ENCODE measurements around the gene C1orf35.
"Not testable (repeated sequence)": the region's sequence is repeated elsewhere in the genome, so short reads cannot be mapped to it uniquely, and the experiment has no call there.

Gene C1orf35

GRCh38 chr1:228142155-228142691 lies 39.1 kb upstream of the C1orf35 start:
- DNase-seq: no peak

GRCh38 chr1:228141226-228142044 lies 38.3 kb upstream of the C1orf35 start:
- no peak for DNase-seq

GRCh38 chr1:228140724-228141225 lies 37.6 kb upstream of the C1orf35 start:
- no peak for DNase-seq

- DNase-seq: peak; percentile 100
These were observed 37.0 kb upstream of the C1orf35 start, which contains the start of gene GUK1 for GRCh38 chr1:228139931-228140723. Gene GUK1, plus strand, starts transcription at chr1:228140279. Its CDS starts 24 bp downstream, at chr1:228140303.

- DNase-seq: no peak
These were observed 36.3 kb upstream of the C1orf35 start for GRCh38 chr1:228139406-228139930.

- no peak for DNase-seq
These were observed 33.8 kb upstream of the C1orf35 start for GRCh38 chr1:228136901-228137300.

- no peak for DNase-seq
These were observed 31.5 kb upstream of the C1orf35 start for GRCh38 chr1:228134591-228134990.

GRCh38 chr1:228131766-228132165 lies 28.6 kb upstream of the C1orf35 start:
- DNase-seq: no peak

- DNase-seq: no peak
These were observed 22.1 kb upstream of the C1orf35 start for GRCh38 chr1:228125185-228125584.

- no peak for DNase-seq
These were observed 20.4 kb upstream of the C1orf35 start for GRCh38 chr1:228123505-228123904.

GRCh38 chr1:228122921-228123441 lies 19.9 kb upstream of the C1orf35 start:
- DNase-seq: no peak

- DNase-seq: no peak
These were observed 17.8 kb upstream of the C1orf35 start for GRCh38 chr1:228120857-228121489.

GRCh38 chr1:228120351-228120750 lies 17.2 kb upstream of the C1orf35 start:
- no peak for DNase-seq

GRCh38 chr1:228118040-228118439 lies 14.9 kb upstream of the C1orf35 start:
- no peak for DNase-seq

GRCh38 chr1:228117335-228117734 lies 14.2 kb upstream of the C1orf35 start:
- DNase-seq: no peak

GRCh38 chr1:228114827-228115226 lies 11.7 kb upstream of the C1orf35 start:
- no peak for DNase-seq

GRCh38 chr1:228112617-228113016 lies 9.5 kb upstream of the C1orf35 start:
- no peak for DNase-seq

- DNase-seq: no peak
These were observed 9.0 kb upstream of the C1orf35 start for GRCh38 chr1:228112167-228112566.

GRCh38 chr1:228111315-228111714 lies 8.2 kb upstream of the C1orf35 start:
- not testable (repeated sequence) for DNase-seq

GRCh38 chr1:228110556-228110955 lies 7.4 kb upstream of the C1orf35 start:
- DNase-seq: no peak

- no peak for DNase-seq
These were observed 6.9 kb upstream of the C1orf35 start for GRCh38 chr1:228109962-228110488.
